ENCODE measurements around the gene APOLD1.
"Not testable (repeated sequence)": the region's sequence is repeated elsewhere in the genome, so short reads cannot be mapped to it uniquely, and the experiment has no call there.

GRCh38 chr12:12801656-12802055 is 16.2 kb downstream of the APOLD1 start:
- TF ChIP-seq, protein P1, sequence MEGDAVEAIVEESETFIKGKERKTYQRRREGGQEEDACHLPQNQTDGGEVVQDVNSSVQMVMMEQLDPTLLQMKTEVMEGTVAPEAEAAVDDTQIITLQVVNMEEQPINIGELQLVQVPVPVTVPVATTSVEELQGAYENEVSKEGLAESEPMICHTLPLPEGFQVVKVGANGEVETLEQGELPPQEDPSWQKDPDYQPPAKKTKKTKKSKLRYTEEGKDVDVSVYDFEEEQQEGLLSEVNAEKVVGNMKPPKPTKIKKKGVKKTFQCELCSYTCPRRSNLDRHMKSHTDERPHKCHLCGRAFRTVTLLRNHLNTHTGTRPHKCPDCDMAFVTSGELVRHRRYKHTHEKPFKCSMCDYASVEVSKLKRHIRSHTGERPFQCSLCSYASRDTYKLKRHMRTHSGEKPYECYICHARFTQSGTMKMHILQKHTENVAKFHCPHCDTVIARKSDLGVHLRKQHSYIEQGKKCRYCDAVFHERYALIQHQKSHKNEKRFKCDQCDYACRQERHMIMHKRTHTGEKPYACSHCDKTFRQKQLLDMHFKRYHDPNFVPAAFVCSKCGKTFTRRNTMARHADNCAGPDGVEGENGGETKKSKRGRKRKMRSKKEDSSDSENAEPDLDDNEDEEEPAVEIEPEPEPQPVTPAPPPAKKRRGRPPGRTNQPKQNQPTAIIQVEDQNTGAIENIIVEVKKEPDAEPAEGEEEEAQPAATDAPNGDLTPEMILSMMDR (IDR thresholded peaks at IDR 0.05; ENCODE audit: insufficient read depth, low read depth, low read length): not testable (repeated sequence)
- not testable (repeated sequence) for TF ChIP-seq EZH2 (IDR thresholded peaks at IDR 0.05; ENCODE audit: insufficient read depth, low read length)
